HL-60/S4 treated with phorbol 12-myristate 13-acetate at 8.2 ng/mL for 4 days and 3 days (cell line): ENCODE data around the gene ZNF722.
"Not testable (repeated sequence)": the region's sequence is repeated elsewhere in the genome, so short reads cannot be mapped to it uniquely, and the experiment has no call there.

Experiments
- in situ Hi-C: fragments of 300-500 bp; cut with MboI; formaldehyde crosslinking; loops from 2 replicates; pipeline ENCODE4 v1.15.0; 2022; ENCODE audit warnings: low sequenced_read_pairs

ZNF722 gene

GRCh38 chr7:63998549-63998948, at the start of gene ZNF722:
Gene ZNF722 (plus strand): TSS chr7:63998849. CDS start chr7:63998962, 113 bp downstream.
- in situ Hi-C loops: no loop called here

- in situ Hi-C loops: no loop called here
Observed at GRCh38 chr7:63953181-63953580, 45.5 kb upstream of the ZNF722 start.

GRCh38 chr7:63968629-63969028, 30.0 kb upstream of the ZNF722 start:
- in situ Hi-C loops: no loop called here

- in situ Hi-C loops: not testable (repeated sequence)
Observed at GRCh38 chr7:64015496-64015895, 16.8 kb downstream of the ZNF722 start.

- in situ Hi-C loops: no loop called here
Observed at GRCh38 chr7:64035388-64035787, 36.7 kb downstream of the ZNF722 start.

- in situ Hi-C loops: no loop called here
Observed at GRCh38 chr7:64037095-64037494, 38.4 kb downstream of the ZNF722 start.

- in situ Hi-C loops: no loop called here
Observed at GRCh38 chr7:64045301-64046040, 46.8 kb downstream of the ZNF722 start, which contains the start of gene ZNF727. Gene ZNF727 (plus strand): TSS chr7:64045434. CDS start chr7:64045622, 188 bp downstream.

GRCh38 chr7:64046041-64046389, 47.4 kb downstream of the ZNF722 start:
- in situ Hi-C loops: no loop called here
